ENCODE measurements around the gene SHISA9. TPM values are rescaled to one million over a fixed set of nuclear protein-coding genes. Genes with fewer than 3 reads are reported as not detected.

Gene SHISA9
- total RNA-seq, 3 donors from 2014 or later: 0.87 to 7.3 (median 3.0) TPM

GRCh38 chr16:13242201-13242600 lies 340.8 kb downstream of the SHISA9 start:
- H3K9me3 ChIP-seq: no peaks in the 10 kb centered on the region
- no peak overlapping the region for H3K4me3 ChIP-seq
- DNase-seq (no peak), ATAC-seq (no peak)
- intact Hi-C loops (cut with DNase I, micrococcal nuclease): no loop called here
- no peak for TF ChIP-seq CTCF (IDR thresholded peaks at IDR 0.05)
- no peaks in the 10 kb centered on the region for H3K4me1 ChIP-seq (ENCODE audit: low read depth)
- no peaks in the 10 kb centered on the region for H3K36me3 ChIP-seq (ENCODE audit: low read depth)

GRCh38 chr16:13244770-13245169 lies 343.4 kb downstream of the SHISA9 start:
- H3K4me1 ChIP-seq (ENCODE audit: low read depth): no peaks in the 10 kb centered on the region
- H3K9me3 ChIP-seq: no peaks in the 10 kb centered on the region
- H3K4me3 ChIP-seq: no peak overlapping the region
- ATAC-seq: no peak
- H3K36me3 ChIP-seq (ENCODE audit: low read depth): no peaks in the 10 kb centered on the region
- intact Hi-C loops (cut with DNase I, micrococcal nuclease): no loop called here
- DNase-seq: no peak
- TF ChIP-seq CTCF (IDR thresholded peaks at IDR 0.05): no peak

GRCh38 chr16:13245713-13246377 lies 344.4 kb downstream of the SHISA9 start:
- H3K4me1 ChIP-seq (ENCODE audit: low read depth): no peaks in the 10 kb centered on the region
- no peak overlapping the region for H3K4me3 ChIP-seq
- no peaks in the 10 kb centered on the region for H3K9me3 ChIP-seq
- no peak for TF ChIP-seq CTCF (IDR thresholded peaks at IDR 0.05)
- no peaks in the 10 kb centered on the region for H3K36me3 ChIP-seq (ENCODE audit: low read depth)
- no peak for ATAC-seq
- intact Hi-C loops (cut with DNase I, micrococcal nuclease): no loop called here
- DNase-seq: no peak

- intact Hi-C loops (cut with DNase I, micrococcal nuclease): no loop called here
- no peak for ATAC-seq
- Histone ChIP-seq H3K4me1 (ENCODE audit: low read depth) (no peaks in the 10 kb centered on the region), H3K9me3 (peaks cover 9% of the 10 kb centered on the region), H3K4me3 (no peak overlapping the region), H3K36me3 (ENCODE audit: low read depth) (no peaks in the 10 kb centered on the region)
- TF ChIP-seq CTCF (IDR thresholded peaks at IDR 0.05): no peak
- no peak for DNase-seq
Measured at GRCh38 chr16:13254998-13255614, 353.7 kb downstream of the SHISA9 start.

GRCh38 chr16:13262270-13263090 lies 361.1 kb downstream of the SHISA9 start:
- no peak overlapping the region for H3K4me3 ChIP-seq
- H3K9me3 ChIP-seq: peaks cover 10% of the 10 kb centered on the region
- no peak for TF ChIP-seq CTCF (IDR thresholded peaks at IDR 0.05)
- H3K4me1 ChIP-seq (ENCODE audit: low read depth): no peaks in the 10 kb centered on the region
- no peaks in the 10 kb centered on the region for H3K36me3 ChIP-seq (ENCODE audit: low read depth)
- DNase-seq (no peak), ATAC-seq (no peak)
- intact Hi-C loops (cut with DNase I, micrococcal nuclease): no loop called here
